ENCODE results near the gene C10orf143. TPM values are rescaled to one million over a fixed set of nuclear protein-coding genes. Genes with fewer than 3 reads are reported as not detected.

C10orf143 gene
- total RNA-seq (2014; rRNA removed; shearing (Covaris generic)): 0.76 TPM in 1 of 2 replicates, not detected in the other
- polyA plus RNA-seq (2016; fragmentation: Nextera tagmentation; extraction: Ambion mirVana): 4.2 and 5.4 TPM in 2 replicates

DNA sequence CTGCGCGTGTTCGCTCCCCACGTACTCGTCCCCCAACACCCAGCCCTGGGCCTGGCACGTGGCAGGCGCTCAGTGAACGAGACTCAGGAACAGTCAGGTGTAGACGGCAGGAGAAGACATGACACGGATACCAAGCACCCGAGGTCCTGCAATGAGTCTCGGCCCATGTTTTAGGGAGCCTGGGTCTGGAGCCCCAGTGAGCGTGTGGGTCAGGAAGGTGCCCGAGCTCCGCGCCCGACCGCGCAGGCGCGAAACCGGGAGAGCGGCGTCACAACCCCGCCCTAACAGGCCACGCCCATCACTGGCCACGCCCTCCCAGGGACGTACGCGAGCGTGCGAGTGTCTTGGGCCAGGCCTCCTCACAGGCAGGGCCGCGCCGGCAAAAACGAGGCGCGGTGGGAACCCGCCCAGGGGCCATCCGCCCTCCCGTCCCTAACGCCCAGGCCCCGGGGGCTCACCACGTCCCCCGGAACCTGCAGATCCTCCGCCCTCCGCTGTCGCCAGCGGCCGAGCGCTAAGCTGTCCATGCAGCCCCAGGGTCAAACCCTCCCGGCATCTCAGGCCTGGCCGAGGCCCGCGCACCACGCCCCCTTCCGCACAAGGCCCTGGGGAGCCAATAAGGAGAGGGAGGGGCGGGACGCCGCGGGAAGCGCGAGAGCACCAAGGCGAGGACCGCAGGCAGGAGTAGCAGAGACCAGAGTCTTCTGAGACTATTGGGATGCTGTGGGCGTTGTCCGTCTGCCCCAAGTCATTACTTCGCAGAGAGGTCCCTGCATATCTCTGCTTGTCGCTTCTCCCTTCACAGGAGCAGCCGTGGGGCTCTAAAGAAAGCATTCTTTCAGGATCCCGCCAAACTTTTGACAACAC, at the start of gene C10orf143:
TSS of gene C10orf143 (minus strand) at position 585 of the 867 bp plus-strand sequence. CDS start at position 527, 58 bp downstream.
- peak within 1 kb of the TSS; percentile 89 for H3K4me3 ChIP-seq
- H3K27me3 ChIP-seq (replicated peaks; ENCODE audit: insufficient read depth): no peaks in the 10 kb centered on the region
- peaks cover 20% of the 10 kb centered on the region for H3K79me2 ChIP-seq (ENCODE audit: insufficient read depth)
- peak within 1 kb of the TSS; percentile 96 for H2AFZ ChIP-seq
- in situ Hi-C loops (cut with MboI): no loop called here
- H3K9me2 ChIP-seq (ENCODE audit: insufficient read depth): no peaks in the 10 kb centered on the region
- H3K4me2 ChIP-seq (ENCODE audit: unreplicated experiment): peak within 1 kb of the TSS; percentile 98
- DNase-seq: peak; percentile 99
- peak within 1 kb of the TSS; percentile 93 for H3K27ac ChIP-seq
- no peaks in the 10 kb centered on the region for H3K9me3 ChIP-seq (ENCODE audit: low read depth)
- peak within 1 kb of the TSS; percentile 95 for H3K9ac ChIP-seq
- 1% methylated on average over 45 to 53 of the region's 71 CpGs for WGBS, 2 experiments (ENCODE audit: low coverage in 1 of 2, low lambda C conversion rate in 2 of 2, missing lambda C conversion rate in 2 of 2)
- H3F3A ChIP-seq (ENCODE audit: insufficient read depth): 0 out of 2 replicates have a peak, but pooled peaks cover 4% of the 10 kb centered on the region
- H3K4me1 ChIP-seq (ENCODE audit: insufficient read depth): peaks cover 6% of the 10 kb centered on the region
- H3K36me3 ChIP-seq (ENCODE audit: low read depth): no peaks in the 10 kb centered on the region
- no peak for TF ChIP-seq EZH2phosphoT487 (IDR thresholded peaks at IDR 0.05; ENCODE audit: insufficient read depth, low read depth)
- no peak for TF ChIP-seq EZH2 (IDR thresholded peaks at IDR 0.05; ENCODE audit: insufficient read depth, poor library complexity, severe bottlenecking)
- H4K20me1 ChIP-seq (ENCODE audit: insufficient read depth): no peaks in the 10 kb centered on the region

DNA sequence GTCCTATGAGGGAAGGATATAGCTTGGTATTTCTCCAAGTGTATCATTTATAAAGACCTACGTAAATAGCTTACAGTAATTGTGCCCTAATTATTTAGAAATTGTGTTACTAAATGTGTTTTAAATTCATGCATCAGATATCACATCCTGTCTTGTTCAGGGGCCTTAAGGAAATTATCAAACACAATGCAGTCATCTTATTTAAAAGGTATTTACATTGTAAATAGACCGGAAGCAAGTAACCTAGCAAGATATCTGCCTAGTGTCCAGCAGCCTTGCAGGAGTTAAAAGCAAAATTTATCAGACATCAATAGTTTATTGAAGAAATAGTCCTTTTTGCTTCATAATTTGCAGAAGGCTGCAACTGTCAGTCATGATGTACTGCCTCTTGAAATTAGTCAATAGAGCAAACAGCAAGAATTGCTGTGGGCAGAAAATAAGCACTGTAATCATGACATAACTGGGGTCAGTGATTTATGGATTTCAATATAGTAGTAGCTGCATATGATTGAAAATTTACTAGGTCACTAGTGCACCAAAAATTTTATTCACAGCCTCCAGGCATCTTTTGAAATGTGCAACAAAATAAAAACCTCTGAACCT, 48.7 kb upstream of the C10orf143 start:
- H3K79me2 ChIP-seq (ENCODE audit: insufficient read depth): peaks cover 85% of the 10 kb centered on the region
- no peaks in the 10 kb centered on the region; the same call in 1 of the 2 replicates for H4K20me1 ChIP-seq (ENCODE audit: insufficient read depth)
- in situ Hi-C loops (cut with MboI): no loop called here
- H3K36me3 ChIP-seq (ENCODE audit: low read depth): peaks cover 20% of the 10 kb centered on the region
- 79 to 89% methylated on average over 2 of the region's 2 CpGs for WGBS, 2 experiments (ENCODE audit: low coverage in 1 of 2, low lambda C conversion rate in 2 of 2, missing lambda C conversion rate in 2 of 2)
- no peak overlapping the region for H2AFZ ChIP-seq
- no peak overlapping the region for H3K4me2 ChIP-seq (ENCODE audit: unreplicated experiment)
- H3K4me3 ChIP-seq: no peak overlapping the region
- H3K27ac ChIP-seq: no peak overlapping the region
- no peak for DNase-seq
- no peak overlapping the region for H3K9ac ChIP-seq
- H3K27me3 ChIP-seq (replicated peaks; ENCODE audit: insufficient read depth): no peaks in the 10 kb centered on the region
- H3K9me3 ChIP-seq (ENCODE audit: low read depth): no peaks in the 10 kb centered on the region
- no peak for TF ChIP-seq EZH2phosphoT487 (IDR thresholded peaks at IDR 0.05; ENCODE audit: insufficient read depth, low read depth)
- no peak for TF ChIP-seq EZH2 (IDR thresholded peaks at IDR 0.05; ENCODE audit: insufficient read depth, poor library complexity, severe bottlenecking)
- no peaks in the 10 kb centered on the region for H3K4me1 ChIP-seq (ENCODE audit: insufficient read depth)
- no peaks in the 10 kb centered on the region for H3F3A ChIP-seq (ENCODE audit: insufficient read depth)
- no peaks in the 10 kb centered on the region for H3K9me2 ChIP-seq (ENCODE audit: insufficient read depth)

DNA sequence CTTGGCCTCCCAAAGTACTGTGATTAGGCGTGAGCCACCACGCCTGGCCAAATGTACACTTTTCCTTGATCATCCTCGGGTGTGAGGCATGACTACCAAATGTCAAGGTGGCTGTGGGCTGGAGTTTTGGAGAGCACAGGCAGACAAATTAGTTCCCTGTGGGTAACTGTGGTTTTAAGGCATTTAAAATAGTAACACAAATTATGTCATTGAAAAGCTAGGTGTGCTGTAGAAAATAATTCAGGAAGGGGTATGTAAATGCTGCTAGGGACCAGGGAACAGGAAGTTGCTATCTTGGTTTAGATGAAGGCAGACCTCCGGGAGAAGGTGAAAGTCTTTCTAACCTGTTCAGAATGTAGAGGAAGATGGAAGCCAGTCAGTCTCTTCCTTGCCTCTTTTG, 35.4 kb upstream of the C10orf143 start:
- in situ Hi-C loops (cut with MboI): no loop called here
- H3K4me1 ChIP-seq (ENCODE audit: insufficient read depth): no peaks in the 10 kb centered on the region
- no peaks in the 10 kb centered on the region for H3F3A ChIP-seq (ENCODE audit: insufficient read depth)
- no peak overlapping the region for H3K4me2 ChIP-seq (ENCODE audit: unreplicated experiment)
- peaks cover 25% of the 10 kb centered on the region; the same call in 1 of the 2 replicates for H4K20me1 ChIP-seq (ENCODE audit: insufficient read depth)
- H3K27ac ChIP-seq: no peak overlapping the region
- H3K9me2 ChIP-seq (ENCODE audit: insufficient read depth): no peaks in the 10 kb centered on the region
- H3K4me3 ChIP-seq: no peak overlapping the region
- TF ChIP-seq EZH2phosphoT487 (IDR thresholded peaks at IDR 0.05; ENCODE audit: insufficient read depth, low read depth) (no peak), EZH2 (IDR thresholded peaks at IDR 0.05; ENCODE audit: insufficient read depth, poor library complexity, severe bottlenecking) (no peak)
- peaks cover 31% of the 10 kb centered on the region for H3K36me3 ChIP-seq (ENCODE audit: low read depth)
- no peak overlapping the region for H2AFZ ChIP-seq
- WGBS, 2 experiments (ENCODE audit: low coverage in 1 of 2, low lambda C conversion rate in 2 of 2, missing lambda C conversion rate in 2 of 2): 67 to 77% methylated on average over 4 of the region's 4 CpGs
- no peak for DNase-seq
- peaks cover 99% of the 10 kb centered on the region for H3K79me2 ChIP-seq (ENCODE audit: insufficient read depth)
- H3K27me3 ChIP-seq (replicated peaks; ENCODE audit: insufficient read depth): no peaks in the 10 kb centered on the region
- H3K9me3 ChIP-seq (ENCODE audit: low read depth): no peaks in the 10 kb centered on the region
- no peak overlapping the region for H3K9ac ChIP-seq

DNA sequence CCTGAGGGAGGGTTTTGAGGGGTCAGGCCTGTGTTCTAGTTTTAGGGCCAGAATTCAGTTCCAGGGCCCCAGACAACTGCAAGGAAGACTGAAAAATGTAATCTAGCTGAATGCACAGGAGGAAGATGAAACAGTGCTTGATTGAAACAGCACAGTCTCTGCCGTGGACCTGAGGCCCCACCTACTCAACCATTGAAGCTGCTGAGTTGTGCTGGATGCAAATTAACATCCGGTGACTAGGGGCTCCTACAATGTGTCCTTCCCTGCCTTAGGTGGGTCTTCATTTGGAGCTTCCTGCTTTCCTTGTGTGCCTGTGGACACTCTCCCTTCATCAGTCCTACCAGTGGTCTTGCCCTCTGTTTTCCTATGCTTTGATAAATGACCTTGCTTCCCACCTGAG, 31.2 kb upstream of the C10orf143 start:
- peaks cover 99% of the 10 kb centered on the region for H3K79me2 ChIP-seq (ENCODE audit: insufficient read depth)
- no peak overlapping the region for H3K27ac ChIP-seq
- in situ Hi-C loops (cut with MboI): no loop called here
- no peak for DNase-seq
- H3K9me3 ChIP-seq (ENCODE audit: low read depth): no peaks in the 10 kb centered on the region
- no peak overlapping the region for H3K9ac ChIP-seq
- H3K4me3 ChIP-seq: no peak overlapping the region
- H3K36me3 ChIP-seq (ENCODE audit: low read depth): peaks cover 22% of the 10 kb centered on the region
- TF ChIP-seq EZH2phosphoT487 (IDR thresholded peaks at IDR 0.05; ENCODE audit: insufficient read depth, low read depth) (no peak), EZH2 (IDR thresholded peaks at IDR 0.05; ENCODE audit: insufficient read depth, poor library complexity, severe bottlenecking) (no peak)
- no peak overlapping the region for H3K4me2 ChIP-seq (ENCODE audit: unreplicated experiment)
- peaks cover 24% of the 10 kb centered on the region for H3K4me1 ChIP-seq (ENCODE audit: insufficient read depth)
- H3K27me3 ChIP-seq (replicated peaks; ENCODE audit: insufficient read depth): no peaks in the 10 kb centered on the region
- WGBS, 2 experiments (ENCODE audit: low coverage in 1 of 2, low lambda C conversion rate in 2 of 2, missing lambda C conversion rate in 2 of 2): 72 to 80% methylated on average over 2 of the region's 2 CpGs
- H2AFZ ChIP-seq: no peak overlapping the region
- no peaks in the 10 kb centered on the region for H3K9me2 ChIP-seq (ENCODE audit: insufficient read depth)
- peaks cover 23% of the 10 kb centered on the region; the same call in 1 of the 2 replicates for H4K20me1 ChIP-seq (ENCODE audit: insufficient read depth)
- H3F3A ChIP-seq (ENCODE audit: insufficient read depth): no peaks in the 10 kb centered on the region

Data from GM23248 (cell line).